ENCODE results near the gene SCN1A.
A peak's percentile ranks its signal among the peaks of the same experiment; 100 is the strongest.

The SCN1A gene

DNA sequence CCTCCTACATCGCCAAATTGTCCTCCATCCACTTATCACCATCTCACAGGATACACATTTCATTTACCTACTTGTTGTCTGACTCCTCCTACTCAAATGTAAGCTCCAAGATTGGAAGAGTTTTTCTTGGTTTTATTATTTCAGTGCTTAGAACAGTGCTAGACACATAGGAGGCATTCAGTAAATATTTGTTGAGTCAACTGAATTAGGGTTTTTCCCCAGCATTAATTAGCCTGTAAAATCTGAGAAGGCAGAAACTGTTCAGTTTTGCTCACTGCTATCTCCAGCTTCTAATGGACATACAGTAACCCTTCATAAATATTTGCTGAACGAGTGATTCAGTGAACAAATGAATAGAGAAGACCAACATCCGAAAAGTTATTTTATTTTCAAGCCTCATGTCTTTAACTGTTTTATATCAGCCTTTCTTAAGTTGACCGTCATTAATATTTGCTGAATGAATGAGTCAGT is 175.0 kb downstream of the SCN1A start:
- Histone ChIP-seq H3K9me3 (ENCODE audit: insufficient read depth, low read depth, low read length) (no peaks in the 10 kb centered on the region), H4K20me1 (ENCODE audit: insufficient read depth, low read length, poor library complexity, severe bottlenecking) (peaks cover 28% of the 10 kb centered on the region), H3K27me3 (ENCODE audit: insufficient read depth, low read length, poor library complexity, severe bottlenecking) (no peaks in the 10 kb centered on the region), H3K9me2 (replicated peaks; ENCODE audit: low read depth, low read length) (no peaks in the 10 kb centered on the region), H3K9ac (ENCODE audit: low read depth, low read length, poor library complexity, severe bottlenecking) (peak overlapping the region; percentile 94), H2AFZ (ENCODE audit: low read length) (no peak overlapping the region), H3K4me2 (ENCODE audit: low read depth, low read length, poor library complexity, severe bottlenecking) (peak overlapping the region; percentile 86), H3K4me3 (ENCODE audit: low read length, poor library complexity, severe bottlenecking) (peak overlapping the region; percentile 93), H3K4me1 (ENCODE audit: insufficient read depth, low read length, poor library complexity, severe bottlenecking) (peaks cover 54% of the 10 kb centered on the region), H3K79me2 (ENCODE audit: insufficient read depth, low read length) (peaks cover 53% of the 10 kb centered on the region), H3K36me3 (ENCODE audit: insufficient read depth, low read length) (no peaks in the 10 kb centered on the region), H3F3A (ENCODE audit: low read depth) (no peaks in the 10 kb centered on the region)
- no peak for TF ChIP-seq CTCF (conservative IDR thresholded peaks at IDR 0.05; ENCODE audit: low read length)

- H3K4me3 ChIP-seq (ENCODE audit: low read length, poor library complexity, severe bottlenecking): peak overlapping the region; percentile 93
- no peaks in the 10 kb centered on the region for H3K9me2 ChIP-seq (replicated peaks; ENCODE audit: low read depth, low read length)
- no peaks in the 10 kb centered on the region for H3K9me3 ChIP-seq (ENCODE audit: insufficient read depth, low read depth, low read length)
- peak overlapping the region; percentile 86 for H3K4me2 ChIP-seq (ENCODE audit: low read depth, low read length, poor library complexity, severe bottlenecking)
- peaks cover 59% of the 10 kb centered on the region for H3K79me2 ChIP-seq (ENCODE audit: insufficient read depth, low read length)
- no peaks in the 10 kb centered on the region for H3K36me3 ChIP-seq (ENCODE audit: insufficient read depth, low read length)
- H3K4me1 ChIP-seq (ENCODE audit: insufficient read depth, low read length, poor library complexity, severe bottlenecking): peaks cover 59% of the 10 kb centered on the region
- no peaks in the 10 kb centered on the region for H3F3A ChIP-seq (ENCODE audit: low read depth)
- no peak for TF ChIP-seq CTCF (conservative IDR thresholded peaks at IDR 0.05; ENCODE audit: low read length)
- TF ChIP-seq EZH2phosphoT487 (IDR thresholded peaks at IDR 0.05; ENCODE audit: borderline replicate concordance): no peak
- H3K27me3 ChIP-seq (ENCODE audit: insufficient read depth, low read length, poor library complexity, severe bottlenecking): no peaks in the 10 kb centered on the region
- H4K20me1 ChIP-seq (ENCODE audit: insufficient read depth, low read length, poor library complexity, severe bottlenecking): peaks cover 28% of the 10 kb centered on the region
- H3K9ac ChIP-seq (ENCODE audit: low read depth, low read length, poor library complexity, severe bottlenecking): peak overlapping the region; percentile 94
- H2AFZ ChIP-seq (ENCODE audit: low read length): no peak overlapping the region
Measured at GRCh38 chr2:165952085-165952484, 175.7 kb downstream of the SCN1A start.

GRCh38 chr2:165950438-165950837 is 177.4 kb downstream of the SCN1A start:
- TF ChIP-seq EZH2phosphoT487 (IDR thresholded peaks at IDR 0.05; ENCODE audit: borderline replicate concordance) (no peak), CTCF (conservative IDR thresholded peaks at IDR 0.05; ENCODE audit: low read length) (no peak)
- H3K9ac ChIP-seq (ENCODE audit: low read depth, low read length, poor library complexity, severe bottlenecking): no peak overlapping the region
- H3F3A ChIP-seq (ENCODE audit: low read depth): no peaks in the 10 kb centered on the region
- H3K9me2 ChIP-seq (replicated peaks; ENCODE audit: low read depth, low read length): no peaks in the 10 kb centered on the region
- peaks cover 59% of the 10 kb centered on the region for H3K4me1 ChIP-seq (ENCODE audit: insufficient read depth, low read length, poor library complexity, severe bottlenecking)
- peak overlapping the region; percentile 86 for H3K4me2 ChIP-seq (ENCODE audit: low read depth, low read length, poor library complexity, severe bottlenecking)
- peak overlapping the region; percentile 93 for H3K4me3 ChIP-seq (ENCODE audit: low read length, poor library complexity, severe bottlenecking)
- H3K27me3 ChIP-seq (ENCODE audit: insufficient read depth, low read length, poor library complexity, severe bottlenecking): no peaks in the 10 kb centered on the region
- peaks cover 60% of the 10 kb centered on the region for H3K79me2 ChIP-seq (ENCODE audit: insufficient read depth, low read length)
- peaks cover 5% of the 10 kb centered on the region; the same call in 1 of the 2 replicates for H3K36me3 ChIP-seq (ENCODE audit: insufficient read depth, low read length)
- H4K20me1 ChIP-seq (ENCODE audit: insufficient read depth, low read length, poor library complexity, severe bottlenecking): peaks cover 28% of the 10 kb centered on the region
- H2AFZ ChIP-seq (ENCODE audit: low read length): no peak overlapping the region
- H3K9me3 ChIP-seq (ENCODE audit: insufficient read depth, low read depth, low read length): no peaks in the 10 kb centered on the region

All from Loucy (cell line).